GF-D8 (cell line): Measurements from ENCODE around the gene PNCK.

Source experiments
- DNase-seq: peaks from one replicate; lab custom pipeline; 2025; lab: John Stamatoyannopoulos, UW

PNCK gene

GRCh38 chrX:153659268-153659667 is 14.3 kb downstream of the PNCK start:
- DNase-seq, result no peak

- no peak for DNase-seq
These were observed 16.5 kb downstream of the PNCK start for GRCh38 chrX:153657161-153657560.

- DNase-seq, result no peak
These were observed 20.1 kb downstream of the PNCK start for GRCh38 chrX:153653556-153653955.

- no peak for DNase-seq
These were observed 22.0 kb downstream of the PNCK start for GRCh38 chrX:153651540-153652079.

GRCh38 chrX:153650959-153651358 is 22.7 kb downstream of the PNCK start:
- DNase-seq, result no peak

- DNase-seq, result no peak
These were observed 23.5 kb downstream of the PNCK start for GRCh38 chrX:153649915-153650782.

- DNase-seq, result no peak
These were observed 24.3 kb downstream of the PNCK start for GRCh38 chrX:153649178-153649914.

- DNase-seq, result no peak
These were observed 25.0 kb downstream of the PNCK start for GRCh38 chrX:153648358-153649177.

GRCh38 chrX:153647461-153648357 is 25.9 kb downstream of the PNCK start:
- no peak for DNase-seq

- DNase-seq, result no peak
These were observed 26.8 kb downstream of the PNCK start, which contains the start of gene DUSP9 for GRCh38 chrX:153646620-153647373. TSS of gene DUSP9 (plus strand) at chrX:153647203. CDS start at chrX:153647954, 751 bp downstream.

GRCh38 chrX:153645921-153646488 is 27.6 kb downstream of the PNCK start:
- no peak for DNase-seq

- no peak for DNase-seq
These were observed 28.5 kb downstream of the PNCK start for GRCh38 chrX:153645151-153645550.

- no peak for DNase-seq
These were observed 29.1 kb downstream of the PNCK start for GRCh38 chrX:153644356-153645125.

GRCh38 chrX:153643431-153644351 is 29.9 kb downstream of the PNCK start:
- no peak for DNase-seq

GRCh38 chrX:153642655-153643430 is 30.8 kb downstream of the PNCK start:
- DNase-seq, result no peak

GRCh38 chrX:153642051-153642654 is 31.5 kb downstream of the PNCK start:
- DNase-seq, result no peak

GRCh38 chrX:153641627-153642026 is 32.0 kb downstream of the PNCK start:
- DNase-seq, result no peak
